Adrenal gland (tissue), 5 donors: ENCODE measurements around the gene RFC2.

Experiments
- CTCF ChIP-seq, 6 experiments: fragments of 450-650 bp in 4 of 6; fragments of 200-600 bp in 2 of 6; sonication (generic) in 1 of 6; IDR thresholded peaks; 1 replicate in 5 of 6; 2 replicates in 1 of 6; pipeline versions ENCODE4 v1.5.1 to v1.8.0; 2016 to 2021; ENCODE audit warnings: antibody characterized with exemption in 6 of 6, mild to moderate bottlenecking in 2 of 6, moderate library complexity in 1 of 6
- POLR2A ChIP-seq, 2 donors: fragments of 450-650 bp; IDR thresholded peaks; one replicate each; pipeline ENCODE4 v1.6.1; 2017; ENCODE audit warnings: antibody characterized with exemption in 2 of 2, mild to moderate bottlenecking in 2 of 2, moderate library complexity in 1 of 2
- donor health status: DM: no; HTN: no; CAD: no.

GRCh38 chr7:74275401-74275881 lies 21.2 kb upstream of the RFC2 start:
- TF ChIP-seq CTCF (IDR thresholded peaks at IDR 0.05) (peak in 5 of 6 experiments; percentile 20 to 48 (median 37)), POLR2A (IDR thresholded peaks at IDR 0.05) (no peak)
